Activated naive CD8-positive, alpha-beta T cell treated with anti-CD3 and anti-CD28 coated beads, Interleukin-2, amount 10 ng/mL, durations not matched to agents 7 days and 5 days (primary cell): ENCODE measurements around the gene TBL2. TPM values are rescaled to one million over a fixed set of nuclear protein-coding genes. Genes with fewer than 3 reads are reported as not detected.
A peak's percentile ranks its signal among the peaks of the same experiment; 100 is the strongest.
"Not testable (repeated sequence)": the region's sequence is repeated elsewhere in the genome, so short reads cannot be mapped to it uniquely, and the experiment has no call there.

ENCODE experiments used
- ATAC-seq: fragments of 150-1000 bp; cut with Tn5 transposase; one replicate; pipeline ENCODE4 v1.10.0; 2021; ENCODE audit warnings: low read depth, moderate library complexity
- POLR2A ChIA-PET: fragments of 350-600 bp; sonication (Branson Sonifier 250); formaldehyde crosslinking; loops from one replicate; lab custom pipeline; 2021; ENCODE audit warnings: antibody characterized with exemption; lab: Charles Lee
- DNase-seq: peaks from one replicate; pipeline ENCODE4 v3.0.0; 2021
- H3K27ac Mint-ChIP-seq: one replicate; pipeline ENCODE4 v1.8.0; 2022; ENCODE audit warnings: mild to moderate bottlenecking, mixed read lengths
- H3K27me3 Mint-ChIP-seq: one replicate; pipeline ENCODE4 v1.8.0; 2022; ENCODE audit warnings: mild to moderate bottlenecking, moderate library complexity, mixed read lengths
- H3K36me3 Mint-ChIP-seq: one replicate; pipeline ENCODE4 v1.8.0; 2021; ENCODE audit warnings: mild to moderate bottlenecking, mixed read lengths
- H3K4me1 Mint-ChIP-seq: one replicate; pipeline ENCODE4 v1.8.0; 2021; ENCODE audit warnings: mixed read lengths
- H3K4me3 Mint-ChIP-seq: one replicate; pipeline ENCODE4 v1.8.0; 2022; ENCODE audit warnings: mild to moderate bottlenecking, moderate library complexity, mixed read lengths
- H3K9me3 Mint-ChIP-seq: one replicate; pipeline ENCODE4 v1.8.0; 2021; ENCODE audit warnings: mixed read lengths
- total RNA-seq, 2 experiments: library from RNA; stranded (reverse); gene quantifications; one replicate each; pipeline ENCODE4 v1.2.3, GENCODE V29; 2021

Gene TBL2
- total RNA-seq, 2 experiments from 2014 or later = 21.3 to 25.0 TPM

DNA sequence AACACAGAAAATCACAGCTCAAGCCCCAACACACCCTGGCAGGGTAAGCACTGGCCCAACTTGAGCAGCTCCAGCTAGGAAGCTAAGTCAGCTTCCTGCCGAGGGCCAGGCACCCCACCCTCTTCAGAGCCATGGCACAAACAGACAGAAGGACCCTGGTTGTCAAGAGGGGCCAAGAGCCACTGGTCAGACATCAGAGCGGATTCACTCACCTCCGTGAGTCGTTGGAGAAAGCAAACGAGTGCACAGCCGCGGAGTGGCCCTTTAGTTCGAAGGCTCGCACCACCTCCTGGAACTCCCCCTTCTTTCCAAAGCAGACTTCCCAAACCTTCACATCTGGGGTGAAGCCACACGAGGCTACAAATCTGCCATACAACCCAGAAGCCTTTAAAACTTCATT lies 7.4 kb downstream of the TBL2 start:
- H3K36me3 Mint-ChIP-seq = peaks cover 18% of the 10 kb centered on the region
- no peaks in the 10 kb centered on the region for H3K27me3 Mint-ChIP-seq
- POLR2A ChIA-PET = no interaction called here
- no peak overlapping the region for H3K4me3 Mint-ChIP-seq
- H3K4me1 Mint-ChIP-seq = peaks cover 23% of the 10 kb centered on the region
- DNase-seq = no peak
- H3K9me3 Mint-ChIP-seq = no peaks in the 10 kb centered on the region
- ATAC-seq = no peak
- H3K27ac Mint-ChIP-seq = no peak overlapping the region

DNA sequence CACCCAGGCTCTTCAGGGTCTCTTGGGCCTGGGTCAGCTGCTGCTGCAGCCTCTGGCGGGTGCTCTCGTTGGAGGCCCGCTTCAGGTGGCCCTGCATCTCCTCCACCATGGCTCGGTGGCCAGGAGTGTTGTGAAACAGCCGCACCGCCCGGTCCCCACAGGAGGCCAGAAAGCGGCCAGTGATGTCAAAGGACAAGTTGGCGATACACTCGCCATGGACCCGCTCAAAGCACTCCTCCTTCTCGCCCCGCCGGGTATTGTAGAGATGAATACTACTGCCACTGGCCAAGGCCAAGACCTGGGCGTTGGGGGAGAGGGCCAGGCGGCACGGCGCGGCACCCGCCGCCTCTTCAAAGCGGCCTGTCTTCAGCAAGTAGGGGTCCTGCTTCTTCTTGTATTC lies 7.9 kb downstream of the TBL2 start:
- Mint-ChIP-seq H3K36me3 (peaks cover 18% of the 10 kb centered on the region), H3K27ac (no peak overlapping the region)
- POLR2A ChIA-PET = interaction anchor here (1.5 kb wide), 1 partner anchor 8 kb away, joined by 6 read pairs; the partner anchor contains the start of gene TBL2

GRCh38 chr7:73569042-73569608 lies 9.3 kb downstream of the TBL2 start:
- no peak for ATAC-seq
- Mint-ChIP-seq H3K4me3 (no peak overlapping the region), H3K4me1 (peaks cover 21% of the 10 kb centered on the region), H3K27me3 (no peaks in the 10 kb centered on the region), H3K9me3 (no peaks in the 10 kb centered on the region), H3K27ac (no peak overlapping the region), H3K36me3 (peaks cover 13% of the 10 kb centered on the region)
- POLR2A ChIA-PET = interaction anchor here (0.5 to 3.7 kb wide), 5 partner anchors 9 to 106 kb away, joined by 3 to 29 read pairs (median 4); partner anchors contain the start of genes BAZ1B, BCL7B and TBL2
- no peak for DNase-seq

More for the DNA sequence above, 7.9 kb downstream of the TBL2 start:
- Mint-ChIP-seq H3K4me3 (no peak overlapping the region), H3K9me3 (no peaks in the 10 kb centered on the region), H3K4me1 (peaks cover 24% of the 10 kb centered on the region), H3K27me3 (no peaks in the 10 kb centered on the region)
- ATAC-seq = no peak
- DNase-seq = no peak

- no peak for ATAC-seq
- no peaks in the 10 kb centered on the region for H3K27me3 Mint-ChIP-seq
- peak overlapping the region; percentile 24 for H3K27ac Mint-ChIP-seq
Observed at GRCh38 chr7:73567846-73568685, 10.3 kb downstream of the TBL2 start.

DNA sequence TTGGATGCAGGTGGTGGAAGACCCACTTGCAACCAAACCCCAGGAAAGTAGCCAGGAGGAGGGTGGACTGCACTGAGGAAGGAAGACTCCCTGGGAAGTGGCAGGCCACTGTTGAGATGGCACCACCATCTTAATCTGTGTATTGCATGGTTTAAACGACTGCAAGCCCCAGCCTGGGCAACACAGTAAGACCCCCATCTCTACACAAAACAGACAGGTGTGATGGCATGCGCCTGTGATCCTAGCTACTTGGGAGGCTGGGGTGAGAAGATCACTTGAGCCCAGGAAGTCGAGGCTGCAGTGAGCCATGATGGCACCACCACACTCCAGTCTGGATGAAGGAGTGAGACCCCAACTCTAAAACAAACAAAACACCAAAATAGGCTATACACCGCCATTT lies 11.2 kb downstream of the TBL2 start:
- DNase-seq (no peak), ATAC-seq (no peak)
- no peaks in the 10 kb centered on the region for H3K9me3 Mint-ChIP-seq
- no peak overlapping the region for H3K27ac Mint-ChIP-seq
- POLR2A ChIA-PET = interaction anchor here (1.2 to 3.7 kb wide), 4 partner anchors 10 to 46 kb away, joined by 3 to 30 read pairs (median 20); partner anchors contain the start of genes BAZ1B, BCL7B and TBL2
- peaks cover 6% of the 10 kb centered on the region for H3K36me3 Mint-ChIP-seq
- H3K27me3 Mint-ChIP-seq = no peaks in the 10 kb centered on the region
- no peak overlapping the region for H3K4me3 Mint-ChIP-seq
- peaks cover 21% of the 10 kb centered on the region for H3K4me1 Mint-ChIP-seq

More at GRCh38 chr7:73567846-73568685, 10.3 kb downstream of the TBL2 start:
- no peak for DNase-seq
- Mint-ChIP-seq H3K4me3 (no peak overlapping the region), H3K9me3 (no peaks in the 10 kb centered on the region), H3K4me1 (peaks cover 21% of the 10 kb centered on the region), H3K36me3 (peaks cover 10% of the 10 kb centered on the region)
- POLR2A ChIA-PET = interaction anchor here (1.5 to 3.7 kb wide), 2 partner anchors 10 to 11 kb away, joined by 11 to 29 read pairs; partner anchors contain the start of genes BCL7B and TBL2

GRCh38 chr7:73566431-73566830 lies 11.9 kb downstream of the TBL2 start:
- POLR2A ChIA-PET = interaction anchor here (1.2 to 3.7 kb wide), 4 partner anchors 10 to 46 kb away, joined by 3 to 30 read pairs (median 20); partner anchors contain the start of genes BAZ1B, BCL7B and TBL2

DNA sequence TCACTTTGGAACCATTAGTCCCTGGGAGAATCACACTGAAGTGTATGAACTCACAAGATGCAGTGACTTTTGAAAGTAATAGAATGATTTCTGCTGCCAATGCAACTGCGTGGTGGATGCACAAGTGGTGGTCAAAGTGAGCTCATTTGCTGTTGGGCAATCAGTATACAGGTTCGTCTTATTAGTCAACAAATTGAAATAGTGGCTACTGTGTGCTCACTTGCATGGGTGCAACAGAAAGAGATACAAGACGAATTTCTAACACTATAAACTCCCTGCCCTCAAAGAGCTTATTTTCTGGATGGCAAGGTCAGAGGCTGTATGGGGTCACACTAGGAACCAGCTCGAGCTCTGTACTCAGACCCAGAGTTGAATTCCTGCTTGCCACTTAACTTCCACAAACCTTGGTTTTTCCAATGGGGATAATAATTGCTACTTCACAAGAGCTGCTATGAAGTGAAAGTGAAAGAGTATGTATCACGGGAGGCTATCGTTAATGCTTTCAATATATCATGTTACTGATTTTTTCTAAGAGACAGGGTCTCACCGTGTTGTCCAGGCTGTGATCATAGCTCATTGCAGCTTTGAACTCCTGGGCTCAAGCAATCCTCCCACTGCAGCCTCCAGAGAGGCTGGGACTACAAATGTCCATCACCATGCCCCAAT lies 12.6 kb downstream of the TBL2 start:
- H3K36me3 Mint-ChIP-seq = peaks cover 5% of the 10 kb centered on the region
- H3K4me1 Mint-ChIP-seq = peaks cover 21% of the 10 kb centered on the region
- H3K9me3 Mint-ChIP-seq = no peaks in the 10 kb centered on the region
- peak overlapping the region; percentile 80 for H3K4me3 Mint-ChIP-seq
- H3K27me3 Mint-ChIP-seq = no peaks in the 10 kb centered on the region
- POLR2A ChIA-PET = interaction anchor here (1.2 to 3.7 kb wide), 4 partner anchors 9 to 45 kb away, joined by 3 to 30 read pairs (median 20); partner anchors contain the start of genes BAZ1B, BCL7B and TBL2
- peak overlapping the region; percentile 80 for H3K27ac Mint-ChIP-seq
- DNase-seq = no peak
- peak; percentile 46 for ATAC-seq

More at GRCh38 chr7:73566431-73566830, 11.9 kb downstream of the TBL2 start:
- Mint-ChIP-seq H3K4me1 (peaks cover 21% of the 10 kb centered on the region), H3K27ac (peak overlapping the region; percentile 80), H3K4me3 (peak overlapping the region; percentile 80)
- not testable (repeated sequence) for H3K36me3 Mint-ChIP-seq, H3K9me3 Mint-ChIP-seq, DNase-seq, H3K27me3 Mint-ChIP-seq
- ATAC-seq = peak; percentile 57

DNA sequence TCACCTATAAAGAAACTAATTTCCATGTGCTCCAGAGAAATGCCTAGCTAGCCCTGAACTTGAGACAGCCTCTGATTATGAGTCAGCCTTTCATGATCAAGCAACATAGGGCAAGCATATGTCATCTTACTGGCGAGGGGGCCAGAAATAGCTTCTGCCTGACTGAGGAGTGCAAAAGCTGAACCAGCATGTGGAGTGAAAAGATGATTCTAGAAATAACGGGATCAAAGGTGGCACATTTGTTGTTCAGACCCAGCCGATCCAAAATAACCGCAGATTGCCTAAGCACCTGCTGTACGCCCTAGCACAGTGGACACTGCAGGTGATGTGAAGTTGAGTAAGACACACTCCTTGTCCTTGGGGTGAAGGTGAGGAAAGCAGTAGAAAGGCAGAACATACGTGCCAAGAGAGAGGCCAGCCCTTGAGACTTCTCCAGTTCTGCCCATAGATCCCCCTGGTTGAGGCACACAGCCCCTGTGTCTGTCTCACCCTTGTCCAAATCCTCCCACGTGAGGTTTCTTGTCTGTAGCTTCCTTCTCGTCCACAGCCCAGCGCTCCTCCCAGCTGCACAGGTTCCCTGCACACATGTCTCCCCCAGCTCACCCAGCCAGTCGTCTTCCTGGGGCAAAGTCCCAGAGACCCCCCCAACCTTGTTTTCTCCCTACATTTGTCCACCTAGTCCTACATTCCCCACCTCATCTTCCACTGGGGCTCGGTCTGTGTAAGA lies 18.1 kb downstream of the TBL2 start:
- H3K36me3 Mint-ChIP-seq = peaks cover 5% of the 10 kb centered on the region
- DNase-seq (no peak), ATAC-seq (no peak)
- H3K4me3 Mint-ChIP-seq = no peak overlapping the region
- H3K9me3 Mint-ChIP-seq = no peaks in the 10 kb centered on the region
- H3K4me1 Mint-ChIP-seq = peaks cover 18% of the 10 kb centered on the region
- H3K27ac Mint-ChIP-seq = no peak overlapping the region
- H3K27me3 Mint-ChIP-seq = no peaks in the 10 kb centered on the region
- POLR2A ChIA-PET = interaction anchor here (1.3 to 4.8 kb wide), 2 partner anchors 17 to 38 kb away, joined by 7 to 27 read pairs; partner anchors contain the start of genes BAZ1B and TBL2

DNA sequence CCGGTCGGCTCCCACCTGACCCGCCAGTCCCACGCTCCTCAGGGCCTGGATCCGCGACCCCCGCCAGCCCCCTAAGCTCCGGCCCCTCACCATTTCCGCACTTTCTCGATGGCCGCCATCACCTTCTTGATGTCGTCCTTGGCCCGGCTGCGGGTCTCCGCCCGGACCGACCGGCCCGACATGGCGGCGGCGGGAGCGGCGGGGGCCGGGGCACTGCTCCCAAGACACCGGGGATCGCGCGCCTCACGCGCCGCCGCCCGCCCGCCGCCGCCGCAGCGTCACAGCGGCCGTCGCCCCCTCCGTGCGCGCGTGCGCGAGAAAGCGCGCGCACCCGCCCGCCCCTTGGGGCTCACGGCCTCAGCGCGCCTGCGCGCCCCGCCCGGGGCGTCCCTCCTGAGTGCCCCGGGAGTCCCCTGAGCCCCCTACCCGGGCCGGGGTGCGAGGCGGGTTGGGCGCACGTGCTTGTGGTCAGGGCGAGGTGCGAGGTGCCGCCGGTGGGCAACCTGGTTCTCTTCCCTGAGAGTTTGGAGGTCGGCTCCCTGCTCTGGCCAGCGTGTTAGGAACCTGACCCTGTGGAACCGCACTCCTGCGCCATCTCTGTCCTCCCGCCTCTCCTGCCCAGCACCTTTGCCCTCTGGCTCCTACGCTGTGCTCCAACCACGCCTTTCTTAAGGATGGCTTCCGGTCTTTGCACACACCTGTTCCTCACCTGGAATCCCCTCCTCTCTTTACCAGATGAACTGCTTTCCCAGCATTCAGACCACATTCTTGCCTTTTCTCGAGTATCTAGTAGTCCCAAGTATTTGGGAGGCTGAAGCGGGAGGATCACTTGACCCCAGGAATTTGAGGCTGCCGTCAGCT lies 20.8 kb downstream of the TBL2 start, which contains the start of gene BCL7B:
BCL7B (minus strand) TSS at position 294 of the 861 bp plus-strand sequence; CDS start at position 182, 112 bp downstream.
- peaks cover 8% of the 10 kb centered on the region for H3K36me3 Mint-ChIP-seq
- H3K9me3 Mint-ChIP-seq = no peaks in the 10 kb centered on the region
- H3K4me3 Mint-ChIP-seq = peak within 1 kb of the TSS; percentile 94
- peak within 1 kb of the TSS; percentile 98 for H3K27ac Mint-ChIP-seq
- DNase-seq (peak; percentile 93), ATAC-seq (peak; percentile 62)
- H3K4me1 Mint-ChIP-seq = peaks cover 29% of the 10 kb centered on the region
- no peaks in the 10 kb centered on the region for H3K27me3 Mint-ChIP-seq
- POLR2A ChIA-PET = interaction anchor here (0.8 to 4.8 kb wide), 9 partner anchors 10 to 181 kb away, joined by 3 to 30 read pairs (median 7); partner anchors contain the start of genes ABHD11, BAZ1B and TBL2

GRCh38 chr7:73557108-73557396 lies 21.3 kb downstream of the TBL2 start:
- Mint-ChIP-seq H3K27me3 (no peaks in the 10 kb centered on the region), H3K4me3 (peak overlapping the region; percentile 94), H3K4me1 (peaks cover 30% of the 10 kb centered on the region), H3K36me3 (peaks cover 13% of the 10 kb centered on the region), H3K9me3 (no peaks in the 10 kb centered on the region), H3K27ac (peak overlapping the region; percentile 98)
- ATAC-seq (peak; percentile 93), DNase-seq (peak; percentile 96)
- POLR2A ChIA-PET = interaction anchor here (0.5 to 4.8 kb wide), 10 partner anchors 10 to 448 kb away, joined by 3 to 30 read pairs (median 7); partner anchors contain the start of genes ABHD11, BAZ1B and TBL2

GRCh38 chr7:73556208-73557107 lies 21.9 kb downstream of the TBL2 start:
- peaks cover 13% of the 10 kb centered on the region for H3K36me3 Mint-ChIP-seq
- H3K4me1 Mint-ChIP-seq = peaks cover 31% of the 10 kb centered on the region
- H3K27ac Mint-ChIP-seq = peak overlapping the region; percentile 86
- POLR2A ChIA-PET = interaction anchor here (0.5 to 4.8 kb wide), 10 partner anchors 9 to 449 kb away, joined by 3 to 30 read pairs (median 7); partner anchors contain the start of genes ABHD11, BAZ1B and TBL2
- no peak for ATAC-seq
- no peaks in the 10 kb centered on the region for H3K9me3 Mint-ChIP-seq
- no peak for DNase-seq
- peak overlapping the region; percentile 89 for H3K4me3 Mint-ChIP-seq
- H3K27me3 Mint-ChIP-seq = no peaks in the 10 kb centered on the region
